NCI-H2107 (cell line): Measurements from ENCODE around the gene ABCG4.
"Not testable (repeated sequence)": the region's sequence is repeated elsewhere in the genome, so short reads cannot be mapped to it uniquely, and the experiment has no call there.

Experiments used
- DNase-seq: peaks from one replicate; lab custom pipeline; 2025; lab: John Stamatoyannopoulos, UW

ABCG4 gene

DNA sequence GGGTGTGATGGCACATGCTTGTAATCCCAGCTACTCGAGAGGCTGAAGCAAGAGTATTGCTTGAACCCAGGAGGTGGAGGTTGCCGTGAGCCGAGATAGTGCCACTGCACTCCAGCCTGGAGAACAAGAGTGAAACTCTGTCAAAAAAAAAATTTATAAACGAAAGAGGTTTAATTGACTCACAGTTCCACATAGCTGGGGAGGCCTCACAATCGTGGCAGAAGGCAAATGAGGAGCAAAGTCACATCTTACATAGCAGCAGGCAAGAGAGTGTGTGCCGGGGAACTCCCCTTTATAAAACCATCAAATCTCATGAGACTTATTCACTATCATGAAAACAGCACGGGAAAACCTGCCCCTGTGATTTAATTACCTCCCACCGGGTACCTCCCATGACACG, 35.5 kb downstream of the ABCG4 start:
- not testable (repeated sequence) for DNase-seq

DNA sequence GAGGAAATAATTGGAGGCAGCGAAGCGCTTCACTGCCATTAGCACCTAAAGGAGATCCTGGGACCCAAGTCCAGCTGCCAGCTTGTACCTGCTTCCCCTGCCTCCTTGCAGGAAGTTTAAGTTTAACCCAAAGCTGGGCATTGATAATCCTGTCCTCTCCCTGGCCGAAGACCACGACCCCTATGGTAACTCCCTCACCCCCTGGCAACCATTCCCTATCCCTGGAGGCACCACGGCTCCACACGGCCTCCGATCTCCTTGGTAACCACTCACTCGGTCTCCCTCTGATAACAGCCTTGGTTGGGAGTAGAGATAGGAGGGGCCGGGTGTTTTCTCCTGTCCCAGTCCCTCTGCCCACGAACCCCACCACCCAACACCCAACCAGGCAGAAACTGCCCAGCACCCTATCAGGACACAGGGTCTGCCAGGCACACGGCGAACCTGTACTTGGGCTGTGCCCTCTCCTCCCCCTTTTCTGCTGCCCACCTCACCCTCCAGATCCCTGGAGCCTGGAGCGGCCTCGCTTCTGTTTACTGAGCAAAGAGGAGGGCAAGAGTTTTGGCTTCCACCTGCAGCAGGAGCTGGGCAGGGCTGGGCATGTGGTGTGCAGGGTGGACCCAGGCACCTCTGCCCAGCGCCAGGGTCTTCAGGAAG, 37.3 kb downstream of the ABCG4 start:
- no peak for DNase-seq

DNA sequence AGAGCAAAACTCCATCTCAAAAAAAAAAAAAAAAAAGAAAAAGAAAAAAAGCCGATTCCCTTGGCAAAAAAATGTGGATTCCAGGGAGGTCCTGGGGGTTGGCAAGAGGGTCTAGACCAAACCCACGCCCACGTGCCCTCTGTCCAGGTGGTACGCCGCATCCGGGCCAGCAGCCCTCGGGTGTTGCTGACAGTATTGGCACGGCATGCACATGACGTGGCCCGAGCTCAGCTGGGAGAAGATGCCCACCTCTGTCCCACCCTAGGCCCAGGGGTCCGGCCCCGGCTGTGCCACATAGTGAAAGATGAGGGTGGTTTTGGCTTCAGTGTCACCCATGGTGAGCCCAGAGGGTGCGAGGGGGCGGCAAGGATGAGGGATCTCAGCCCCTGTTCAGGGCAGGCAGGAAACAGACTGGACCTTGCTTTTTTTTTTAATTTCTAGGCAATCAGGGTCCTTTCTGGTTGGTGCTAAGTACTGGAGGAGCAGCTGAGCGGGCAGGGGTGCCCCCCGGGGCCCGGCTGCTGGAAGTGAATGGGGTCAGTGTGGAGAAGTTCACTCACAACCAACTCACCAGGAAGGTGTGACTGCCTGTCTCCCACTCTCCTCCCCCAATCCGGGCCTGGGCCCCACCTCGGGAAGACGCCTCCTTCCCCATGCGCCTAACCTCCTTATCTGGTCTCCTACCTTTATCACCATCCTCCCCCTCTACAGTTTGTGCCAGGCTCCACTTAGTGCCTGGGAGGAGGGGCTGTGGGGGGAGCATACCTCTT, 38.5 kb downstream of the ABCG4 start:
- no peak for DNase-seq

DNA sequence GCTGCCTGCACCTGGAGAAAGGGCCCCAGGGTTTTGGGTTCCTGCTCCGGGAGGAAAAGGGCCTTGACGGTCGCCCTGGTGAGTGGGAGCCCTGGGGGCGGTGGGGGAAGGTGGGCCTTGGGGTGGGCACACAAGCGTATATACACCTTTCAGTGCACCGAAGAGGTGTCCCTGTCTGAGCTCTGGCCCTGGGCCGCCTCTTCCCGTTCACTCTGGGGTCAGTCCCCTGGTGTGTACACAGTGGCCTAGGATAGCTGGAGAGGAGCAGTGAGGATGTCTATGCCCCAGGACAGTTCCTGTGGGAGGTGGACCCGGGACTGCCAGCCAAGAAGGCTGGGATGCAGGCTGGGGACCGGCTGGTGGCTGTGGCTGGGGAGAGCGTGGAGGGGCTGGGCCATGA, 39.2 kb downstream of the ABCG4 start:
- no peak for DNase-seq

DNA sequence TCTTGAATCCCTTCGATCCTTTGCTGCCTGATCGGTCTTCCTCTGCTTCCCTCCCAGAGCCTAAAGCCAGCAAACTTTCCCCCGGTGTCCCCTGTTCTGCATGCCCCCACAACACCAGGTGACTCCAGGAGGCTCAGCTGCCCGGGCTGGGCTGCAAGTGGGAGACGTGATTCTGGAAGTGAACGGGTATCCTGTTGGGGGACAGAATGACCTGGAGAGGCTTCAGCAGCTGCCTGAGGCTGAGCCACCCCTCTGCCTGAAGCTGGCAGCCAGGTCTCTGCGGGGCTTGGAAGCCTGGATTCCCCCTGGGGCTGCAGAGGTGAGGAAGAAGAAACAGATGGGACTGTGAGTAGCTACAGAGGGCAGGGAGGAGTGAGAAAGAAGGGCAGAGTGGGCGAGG, 40.0 kb downstream of the ABCG4 start:
- no peak for DNase-seq

DNA sequence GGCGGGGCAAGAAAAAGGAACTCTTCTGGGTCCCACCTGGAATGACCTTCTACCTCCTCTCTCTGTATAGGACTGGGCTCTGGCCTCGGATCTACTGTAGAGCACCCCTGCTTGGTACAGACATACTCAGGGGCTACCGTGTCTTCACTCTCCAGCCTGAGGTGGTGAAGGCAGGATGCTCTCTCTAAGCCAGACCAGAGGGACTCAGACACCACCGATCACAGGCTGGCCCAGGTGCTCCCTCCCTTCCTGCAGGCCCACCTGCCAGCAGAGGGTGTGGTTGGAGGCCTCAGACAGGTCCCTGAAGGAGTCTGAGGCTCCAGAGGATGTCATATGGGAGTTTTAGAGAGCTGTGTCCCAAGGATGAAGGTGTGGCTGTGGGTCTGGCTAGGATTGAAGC, 40.5 kb downstream of the ABCG4 start:
- DNase-seq = no peak

DNA sequence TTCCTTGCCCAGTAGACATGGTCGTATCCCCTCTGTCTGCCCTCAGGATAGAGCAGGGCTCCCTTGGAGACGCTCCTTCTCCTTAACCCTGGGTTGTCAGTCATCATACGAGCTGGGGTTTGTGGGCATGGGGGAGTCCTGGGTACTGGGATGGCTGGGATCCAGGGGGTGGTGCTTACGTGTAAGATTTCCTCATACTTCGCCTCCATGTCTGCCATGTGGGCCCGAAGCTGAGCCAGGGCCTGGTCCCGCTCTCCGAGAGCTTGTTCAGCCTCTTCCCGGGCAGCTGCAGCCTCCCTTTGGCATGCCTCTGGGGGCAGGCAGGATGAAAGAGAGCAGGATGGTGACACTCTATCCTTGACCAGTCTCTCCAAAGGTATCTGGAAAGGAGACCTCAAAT, 41.7 kb downstream of the ABCG4 start:
- DNase-seq = no peak

DNA sequence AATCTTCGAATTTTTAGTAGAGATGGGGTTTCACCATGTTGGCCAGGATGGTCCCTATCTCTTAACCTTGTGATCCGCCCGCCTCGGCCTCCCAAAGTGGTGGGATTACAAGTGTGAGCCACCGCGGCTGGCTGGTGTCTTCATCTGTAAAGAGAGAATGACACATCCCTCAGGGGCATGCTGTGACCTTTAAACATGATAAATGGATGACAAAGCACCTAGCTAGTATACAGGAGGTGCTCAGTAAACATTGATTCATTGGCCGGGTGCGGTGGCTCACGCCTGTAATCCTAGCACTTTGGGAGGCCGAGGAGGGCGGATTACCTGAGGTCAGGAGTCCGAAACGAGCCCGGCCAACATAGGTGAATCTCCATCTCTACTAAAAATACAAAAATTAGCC, 42.4 kb downstream of the ABCG4 start:
- DNase-seq = not testable (repeated sequence)

DNA sequence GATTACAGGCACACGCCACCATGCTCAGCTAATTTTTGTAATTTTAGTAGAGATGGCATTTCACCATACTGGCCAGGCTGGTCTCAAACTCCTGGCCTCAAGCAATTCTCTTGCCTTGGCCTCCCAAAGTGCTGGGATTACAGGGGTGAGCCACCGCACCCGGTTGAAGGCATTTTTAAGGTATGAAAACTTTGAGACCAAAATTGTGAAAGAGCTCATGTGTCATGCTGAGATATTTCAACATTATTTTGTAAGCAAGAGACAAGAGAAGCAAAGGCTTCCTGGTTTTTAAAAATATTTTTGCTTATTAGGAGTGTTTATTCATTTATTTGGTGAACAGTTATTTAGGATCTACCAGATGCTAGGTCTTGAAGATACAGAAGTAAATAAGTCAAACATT, 43.3 kb downstream of the ABCG4 start:
- no peak for DNase-seq

DNA sequence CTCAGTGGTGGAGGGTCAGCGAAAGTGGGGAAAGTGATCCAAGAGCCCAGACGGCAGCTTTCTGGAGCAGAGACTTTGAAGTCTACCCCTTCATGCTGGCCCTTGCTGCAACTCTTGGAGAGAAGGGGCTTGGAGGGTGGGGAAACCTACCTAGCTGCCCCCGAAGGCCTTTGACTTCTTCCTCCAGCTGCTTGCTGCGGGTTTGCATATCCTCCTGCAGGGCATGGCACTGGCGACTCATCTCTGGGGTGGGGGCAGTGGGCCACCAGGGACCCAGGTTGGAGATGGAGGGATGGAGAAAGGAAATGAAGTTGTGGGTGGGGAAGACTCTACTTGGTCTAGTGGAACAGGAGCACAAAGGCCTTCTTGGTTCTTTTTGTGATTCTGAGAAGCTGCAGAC, 44.1 kb downstream of the ABCG4 start:
- DNase-seq = no peak

DNA sequence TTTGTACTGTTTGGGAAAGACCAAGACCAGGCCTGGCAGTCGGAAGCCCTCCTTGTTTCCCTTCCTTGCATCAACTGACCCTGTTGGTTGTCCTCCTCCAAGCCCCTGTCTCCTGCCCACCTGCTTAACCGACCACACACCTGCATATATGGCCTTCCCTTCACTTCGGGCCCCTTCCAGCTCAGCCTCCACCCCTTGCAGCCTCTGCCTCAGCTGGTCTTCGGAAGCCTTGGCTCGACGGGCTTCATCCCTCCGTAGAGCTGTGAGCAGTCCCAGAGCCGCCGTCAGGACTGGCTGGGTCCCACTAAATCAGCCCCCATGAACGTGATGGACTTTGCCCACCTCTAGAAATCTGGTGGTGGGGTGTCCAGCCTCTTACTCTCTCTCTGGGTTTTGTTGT, 44.8 kb downstream of the ABCG4 start:
- no peak for DNase-seq

DNA sequence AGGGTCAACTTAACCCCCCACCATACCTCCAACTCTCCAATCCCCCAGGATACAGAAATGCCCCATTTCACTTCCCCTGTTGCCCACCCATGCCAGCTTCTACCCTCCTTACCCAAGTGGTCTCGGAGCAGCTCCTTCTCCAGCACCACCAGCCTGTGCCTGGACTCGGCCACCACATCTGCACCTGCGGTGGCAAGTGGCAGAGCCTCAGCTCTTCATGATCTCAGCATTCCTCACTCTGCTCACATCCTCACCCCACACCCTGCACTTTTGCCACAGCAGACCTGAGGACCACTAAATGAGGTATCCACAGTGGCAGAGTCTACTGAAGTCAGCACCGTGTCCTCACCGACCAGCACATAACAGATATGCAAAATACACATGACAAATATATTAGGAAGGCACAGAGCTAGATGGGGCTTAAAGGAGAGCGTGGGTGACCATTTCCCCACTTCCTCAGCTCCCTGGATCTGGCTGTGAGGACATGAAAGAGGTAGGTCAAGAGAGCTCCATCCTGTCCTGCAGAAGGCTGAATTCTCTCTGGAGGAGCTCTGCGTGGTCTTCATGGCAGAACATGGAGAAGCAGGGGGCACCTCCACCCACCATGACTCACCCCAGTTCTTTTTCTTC, 46.1 kb downstream of the ABCG4 start:
- DNase-seq = no peak

DNA sequence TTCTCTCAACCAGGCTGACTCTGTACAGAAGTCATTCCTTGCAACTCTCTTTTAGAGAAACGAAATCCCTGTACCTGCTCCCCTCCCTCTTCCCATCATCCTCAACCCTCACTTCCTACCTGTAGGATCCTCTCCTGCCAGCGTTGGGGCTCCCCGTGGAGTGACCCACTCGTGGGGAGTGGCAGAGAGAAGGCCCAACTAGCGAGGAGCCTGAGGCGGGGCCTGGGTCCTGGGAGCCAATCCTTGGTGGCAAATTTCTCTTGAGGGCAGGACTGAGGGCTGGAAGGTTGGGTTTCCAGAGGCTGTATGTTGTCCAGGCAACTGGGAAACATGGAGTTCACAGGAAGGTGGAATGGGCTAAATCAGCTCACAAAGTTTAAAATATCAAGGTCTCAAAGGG, 46.8 kb downstream of the ABCG4 start:
- DNase-seq = peak; percentile 59

DNA sequence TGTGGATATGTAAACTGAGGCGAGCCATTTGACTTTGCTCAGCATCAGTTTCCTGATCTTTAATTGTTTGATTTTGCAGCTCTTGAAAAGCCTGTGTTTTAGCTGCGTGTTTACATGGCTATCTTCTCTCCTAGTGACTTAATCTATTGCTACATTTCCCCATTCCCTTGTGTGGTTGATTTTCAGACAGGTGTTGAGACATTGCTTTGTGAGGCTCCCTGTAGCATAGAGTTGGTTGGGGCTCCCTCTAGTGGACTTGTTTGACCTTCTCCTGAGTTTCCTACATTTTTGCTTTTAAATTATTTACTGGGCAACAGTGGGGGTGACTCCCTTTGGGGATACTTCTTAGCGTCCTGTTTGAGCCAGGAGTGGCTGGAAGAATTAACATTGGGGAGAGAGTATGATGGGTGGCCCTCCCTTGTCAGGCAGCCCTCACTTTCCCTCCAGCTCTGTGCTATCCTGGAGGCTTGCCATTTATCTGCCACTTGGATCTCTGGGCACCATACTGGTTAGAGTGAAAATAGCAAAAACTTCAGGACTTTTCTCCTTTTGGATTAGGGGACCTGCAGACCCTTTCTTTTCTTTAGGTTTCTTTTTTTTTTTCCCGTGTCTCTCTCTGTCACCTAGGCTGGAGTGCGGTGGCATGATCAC, 48.1 kb downstream of the ABCG4 start:
- DNase-seq = peak; percentile 63

DNA sequence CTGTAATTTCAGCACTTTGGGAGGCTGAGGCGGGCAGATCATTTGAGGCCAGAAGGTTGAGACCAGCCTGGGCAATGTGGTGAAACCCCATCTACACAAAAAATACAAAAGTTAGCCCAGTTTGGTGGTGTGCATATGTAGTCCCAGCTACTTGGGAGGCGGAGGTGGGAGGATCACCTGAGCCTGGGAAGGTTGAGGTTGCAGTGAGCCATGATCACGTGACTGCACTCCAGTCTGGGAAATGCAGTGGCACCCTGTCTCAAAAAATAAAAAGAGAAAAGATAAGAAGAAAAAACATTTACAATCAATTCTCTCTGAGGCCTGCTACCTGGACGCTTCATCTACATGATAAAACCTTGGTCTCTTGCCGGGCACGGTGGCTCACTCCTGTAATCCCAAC, 50.1 kb downstream of the ABCG4 start:
- no peak for DNase-seq

DNA sequence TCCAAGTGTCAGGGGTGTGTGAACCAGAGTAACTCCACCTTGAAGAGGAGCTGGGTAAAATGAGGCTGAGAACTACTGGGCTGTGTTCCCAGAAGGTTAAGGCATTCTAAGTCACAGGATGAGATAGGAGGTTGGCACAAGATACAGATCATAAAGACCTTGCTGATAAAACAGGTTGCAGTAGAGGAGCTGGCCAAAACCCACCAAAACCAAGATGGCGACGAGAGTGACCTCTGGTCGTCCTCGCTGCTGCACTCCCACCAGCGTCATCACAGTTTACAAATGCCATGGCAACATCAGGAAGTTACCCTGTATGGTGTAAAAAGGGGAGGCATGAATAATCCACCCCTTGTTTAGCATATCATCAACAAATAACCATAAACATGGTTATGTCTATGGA, 52.4 kb downstream of the ABCG4 start:
- not testable (repeated sequence) for DNase-seq

DNA sequence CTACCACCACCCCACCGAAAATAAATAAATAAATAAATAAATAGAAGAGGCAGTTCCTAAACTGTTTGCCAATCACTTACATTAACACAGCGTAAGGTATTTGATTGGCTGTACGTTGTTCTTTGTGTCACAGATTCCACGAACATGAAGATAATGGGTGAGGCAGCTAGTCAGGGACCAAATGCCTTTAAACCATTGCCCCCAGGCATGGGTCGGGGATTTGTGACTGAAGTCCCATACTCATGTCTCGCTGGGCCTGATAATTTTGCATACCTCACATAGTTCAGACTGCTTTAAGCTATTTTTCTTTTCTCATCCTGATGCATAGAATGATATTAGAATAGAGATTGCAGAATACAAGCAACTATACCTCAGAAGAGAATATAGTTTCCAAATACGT, 53.7 kb downstream of the ABCG4 start:
- DNase-seq = no peak

DNA sequence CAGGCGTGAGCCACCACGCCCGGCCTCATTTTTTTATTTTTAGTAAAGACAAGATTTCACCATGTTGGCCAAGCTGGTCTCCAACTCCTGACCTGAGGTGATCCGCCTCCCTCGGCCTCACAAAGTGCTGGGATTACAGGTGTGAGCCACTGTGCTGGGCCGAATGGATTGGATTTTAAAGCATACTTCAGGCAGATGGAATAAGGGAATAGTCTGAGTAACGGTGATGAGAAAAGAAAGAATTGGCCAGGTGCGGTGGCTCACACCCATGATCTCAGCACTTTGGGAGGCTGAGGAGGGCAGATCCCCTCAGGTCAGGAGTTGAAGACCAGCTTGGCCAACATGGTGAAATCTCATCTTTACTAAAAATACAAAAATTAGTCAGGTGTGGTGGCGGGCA, 55.2 kb downstream of the ABCG4 start:
- no peak for DNase-seq

DNA sequence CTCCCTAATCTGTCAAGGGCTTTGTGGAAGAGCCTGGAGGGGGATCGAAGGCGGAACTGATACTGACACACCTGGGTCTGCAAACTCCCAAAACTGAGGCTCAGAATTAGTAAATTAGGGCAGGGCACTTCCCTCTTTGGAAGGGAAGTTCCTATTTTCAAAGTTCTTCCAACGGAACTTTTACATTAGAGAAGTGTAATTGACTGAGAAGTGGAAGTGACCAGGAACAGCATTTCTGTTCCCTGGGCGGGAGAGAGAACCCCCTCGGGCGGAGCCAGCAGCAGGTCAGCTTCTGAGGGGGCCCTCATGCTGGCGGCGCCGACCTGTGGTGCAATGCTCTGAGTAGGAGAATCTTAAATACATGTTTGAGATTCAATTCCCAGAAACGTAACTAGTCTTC, 56.2 kb downstream of the ABCG4 start:
- DNase-seq = no peak

DNA sequence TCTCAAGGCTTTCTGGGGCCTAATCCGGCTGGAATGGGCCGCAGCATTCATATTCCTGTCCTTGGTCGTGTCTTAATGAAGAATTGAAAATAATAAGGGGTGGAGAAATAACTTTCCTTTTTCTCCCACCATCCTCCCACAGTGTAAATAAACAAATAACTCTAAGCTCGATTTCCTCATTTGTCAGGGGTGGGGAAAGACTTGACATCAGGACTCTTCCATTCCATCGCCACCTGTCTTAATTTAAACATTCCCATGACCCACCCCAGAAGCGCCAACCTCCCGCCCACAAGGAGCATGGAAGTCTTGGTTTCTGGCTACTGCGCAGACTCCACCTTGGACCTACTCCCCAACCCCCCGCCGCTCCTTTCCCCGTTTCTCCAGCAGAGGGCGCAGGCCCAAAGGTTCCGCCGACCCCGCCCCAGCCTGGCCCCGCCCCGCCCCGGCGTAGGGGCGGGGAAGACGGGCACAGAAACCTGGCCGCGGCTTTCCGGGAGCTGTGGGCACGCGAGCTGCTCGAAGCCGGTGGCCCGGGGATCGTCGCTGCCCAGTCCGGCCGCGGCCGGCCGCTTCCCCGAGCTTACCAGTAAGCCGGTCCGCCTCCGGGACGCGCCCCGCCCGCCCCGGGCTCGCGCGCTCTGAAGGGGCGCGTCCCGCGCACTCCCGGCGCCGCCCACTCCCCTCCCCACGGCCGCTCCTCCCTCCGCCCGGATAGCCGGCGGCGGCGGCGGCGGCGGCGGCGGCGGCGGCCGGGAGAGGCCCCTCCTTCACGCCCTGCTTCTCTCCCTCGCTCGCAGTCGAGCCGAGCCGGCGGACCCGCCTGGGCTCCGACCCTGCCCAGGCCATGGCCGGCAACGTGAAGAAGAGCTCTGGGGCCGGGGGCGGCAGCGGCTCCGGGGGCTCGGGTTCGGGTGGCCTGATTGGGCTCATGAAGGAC, 57.0 kb downstream of the ABCG4 start, which contains the start of gene CBL:
TSS of gene CBL (plus strand) at position 766 of the 937 bp plus-strand sequence. CDS start at position 845, 79 bp downstream.
- DNase-seq = peak; percentile 72
